Measurements from ENCODE around the gene SLAMF7. TPM values are rescaled to one million over a fixed set of nuclear protein-coding genes. Genes with fewer than 3 reads are reported as not detected.
A peak's percentile ranks its signal among the peaks of the same experiment; 100 is the strongest.

The SLAMF7 gene
- total RNA-seq, 1 experiment from 2014 or later, result 9.8 TPM

DNA sequence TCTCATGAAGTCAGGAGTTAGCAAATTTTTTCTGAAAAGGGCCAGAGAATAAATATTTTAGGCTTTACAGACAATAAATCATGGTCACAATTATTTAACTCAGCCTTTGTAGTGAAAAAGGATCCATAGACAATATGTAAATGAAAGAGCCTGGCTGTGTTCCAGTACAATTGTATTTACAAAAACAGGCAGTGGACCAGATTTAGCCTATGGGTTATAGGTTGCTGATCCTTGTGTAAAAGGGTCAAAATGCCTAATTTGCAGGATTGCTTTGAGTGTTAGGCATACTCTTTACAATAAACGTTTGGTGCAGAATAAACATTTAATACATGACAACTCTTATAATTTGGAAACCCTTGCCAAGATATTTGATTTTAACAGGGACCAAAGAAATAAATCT, 6.5 kb downstream of the SLAMF7 start:
- no peak for DNase-seq (ENCODE audit: low read depth)

DNA sequence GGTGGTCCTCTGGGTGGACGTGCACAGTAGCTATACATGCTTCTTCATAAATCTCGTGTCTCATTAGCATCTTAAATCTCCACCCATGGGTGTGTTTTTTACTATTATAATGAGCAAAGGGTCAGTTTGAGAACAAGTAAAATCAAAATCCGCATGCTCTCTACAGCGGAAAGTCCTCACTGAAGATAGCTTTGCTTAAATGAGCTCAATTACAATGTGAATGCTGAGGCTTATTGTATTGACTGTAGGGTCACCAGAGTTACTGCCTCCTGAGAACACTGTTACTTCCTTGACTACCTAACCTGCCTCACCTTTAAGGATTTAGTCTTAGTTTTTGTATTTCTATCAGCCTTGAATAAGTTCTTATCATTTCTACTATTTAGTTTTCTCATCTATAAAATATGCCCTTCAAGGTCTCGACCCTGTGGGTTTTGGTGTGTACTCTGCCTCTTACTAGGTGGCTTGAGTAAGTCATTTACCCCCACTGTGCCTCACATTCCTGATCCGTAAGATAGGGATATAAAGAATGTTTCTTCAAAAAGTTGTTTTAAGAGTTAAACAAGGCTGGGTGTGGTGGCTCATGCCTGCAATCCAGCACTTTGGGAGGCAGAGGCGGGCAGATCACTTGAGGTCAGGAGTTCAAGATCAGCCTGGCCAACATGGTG, 7.9 kb downstream of the SLAMF7 start:
- peak; percentile 38 for DNase-seq (ENCODE audit: low read depth)

DNA sequence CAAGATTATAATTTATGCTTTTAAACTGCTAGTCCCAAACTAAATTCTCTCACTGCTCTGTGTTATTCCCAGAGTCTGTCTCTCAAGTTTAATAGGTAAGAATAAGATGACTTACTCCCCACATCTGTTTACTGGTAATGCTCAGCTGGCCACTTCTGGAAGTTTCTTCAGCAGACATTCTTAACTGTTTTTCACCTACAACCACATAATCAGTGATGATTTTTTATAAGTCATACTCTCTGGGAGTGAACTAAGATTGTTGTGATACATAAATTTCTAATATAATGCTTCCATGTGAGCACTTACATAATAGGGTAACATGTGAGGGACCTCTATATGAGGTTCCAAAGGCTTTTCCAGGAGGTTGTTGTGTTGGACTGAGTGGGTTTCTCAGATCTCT, 8.7 kb downstream of the SLAMF7 start:
- DNase-seq (ENCODE audit: low read depth), result no peak

DNA sequence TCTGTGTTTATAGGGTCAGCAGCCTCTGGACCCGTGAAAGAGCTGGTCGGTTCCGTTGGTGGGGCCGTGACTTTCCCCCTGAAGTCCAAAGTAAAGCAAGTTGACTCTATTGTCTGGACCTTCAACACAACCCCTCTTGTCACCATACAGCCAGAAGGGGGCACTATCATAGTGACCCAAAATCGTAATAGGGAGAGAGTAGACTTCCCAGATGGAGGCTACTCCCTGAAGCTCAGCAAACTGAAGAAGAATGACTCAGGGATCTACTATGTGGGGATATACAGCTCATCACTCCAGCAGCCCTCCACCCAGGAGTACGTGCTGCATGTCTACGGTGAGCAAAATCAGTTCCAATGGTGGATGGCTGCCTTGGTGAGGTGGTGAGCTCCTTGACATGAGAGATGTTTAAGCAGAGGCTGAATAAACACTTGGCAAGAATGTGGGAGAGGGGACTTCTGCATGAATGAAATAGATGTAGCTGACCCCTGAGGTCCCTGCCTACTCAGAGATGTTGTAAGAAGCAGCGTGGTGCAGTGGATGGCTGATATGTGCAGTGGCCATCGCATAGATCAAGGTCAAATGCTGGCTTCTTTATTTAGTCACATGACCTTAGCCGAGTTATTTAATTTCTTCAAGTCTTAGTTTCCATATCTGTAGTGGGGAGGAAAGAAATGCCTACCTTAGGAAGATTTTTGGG, 9.3 kb downstream of the SLAMF7 start:
- peak; percentile 91 for DNase-seq (ENCODE audit: low read depth)

DNA sequence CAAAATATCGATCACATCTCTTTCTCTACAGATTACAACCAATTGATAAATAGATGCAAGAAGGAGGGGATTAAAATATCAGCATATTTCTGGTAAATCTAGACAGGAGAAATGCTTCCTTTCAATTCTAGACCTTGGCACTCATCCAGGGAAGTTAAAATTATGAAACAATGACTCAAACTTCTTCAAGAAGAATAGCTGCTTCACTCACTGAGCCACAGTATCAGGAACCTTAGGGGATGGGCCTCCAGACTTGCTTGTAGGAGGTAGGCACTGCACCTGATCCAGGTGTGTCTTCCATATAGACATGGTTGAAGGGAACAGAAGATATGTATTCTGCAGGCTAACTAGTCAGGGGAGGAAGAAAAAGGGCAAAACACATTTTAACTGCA, 9.8 kb downstream of the SLAMF7 start:
- peak; percentile 41 for DNase-seq (ENCODE audit: low read depth)

DNA sequence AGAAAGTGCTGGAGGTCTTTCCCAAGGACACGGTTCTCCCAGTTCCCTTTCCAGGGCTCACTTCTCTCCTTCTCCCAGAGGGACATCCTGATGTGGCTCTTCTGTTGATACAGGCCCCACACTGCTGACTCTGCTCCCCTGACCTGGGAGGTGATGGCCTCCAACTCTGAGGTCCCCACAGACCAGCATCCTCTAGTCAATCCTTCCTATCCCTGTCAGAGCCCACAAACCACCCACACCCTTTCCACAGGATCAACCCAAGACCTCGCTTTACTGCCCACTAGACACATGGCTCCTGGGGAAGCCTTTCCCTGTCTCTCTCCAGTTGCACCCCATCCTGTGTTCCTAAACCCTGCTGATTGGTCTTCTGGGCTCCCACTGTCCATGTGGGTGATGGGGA, 11.6 kb downstream of the SLAMF7 start:
- no peak for DNase-seq (ENCODE audit: low read depth)

DNA sequence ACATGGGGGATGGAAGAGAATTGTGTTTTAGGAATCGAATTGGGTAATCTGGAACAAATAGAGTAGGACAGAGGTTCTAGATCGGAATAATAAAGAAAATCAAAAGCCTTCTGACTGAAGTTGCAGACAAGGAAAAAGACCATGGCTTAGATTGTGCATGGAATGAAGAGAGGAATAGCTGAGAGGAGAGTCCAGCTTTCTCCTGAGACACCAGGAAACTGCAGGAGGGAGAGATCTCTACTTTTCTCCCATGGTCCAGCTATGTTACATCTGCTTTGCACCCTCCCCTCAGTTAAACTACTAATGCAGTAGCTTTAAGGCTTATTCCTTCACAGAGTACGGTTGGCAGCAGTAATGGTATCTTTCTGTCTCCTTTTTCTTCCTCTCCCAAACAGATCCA, 13.4 kb downstream of the SLAMF7 start:
- no peak for DNase-seq (ENCODE audit: low read depth)

DNA sequence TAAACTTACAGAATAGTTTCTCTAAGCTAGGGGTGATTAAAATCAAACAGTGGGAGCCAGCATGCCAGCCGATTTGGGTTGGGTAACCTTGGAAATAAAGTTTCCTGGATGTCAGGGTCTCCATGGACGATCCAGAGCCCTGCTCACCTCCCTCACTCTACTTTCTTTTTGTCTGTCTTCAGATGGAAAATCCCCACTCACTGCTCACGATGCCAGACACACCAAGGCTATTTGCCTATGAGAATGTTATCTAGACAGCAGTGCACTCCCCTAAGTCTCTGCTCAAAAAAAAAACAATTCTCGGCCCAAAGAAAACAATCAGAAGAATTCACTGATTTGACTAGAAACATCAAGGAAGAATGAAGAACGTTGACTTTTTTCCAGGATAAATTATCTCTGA, 13.9 kb downstream of the SLAMF7 start:
- DNase-seq (ENCODE audit: low read depth), result no peak

DNA sequence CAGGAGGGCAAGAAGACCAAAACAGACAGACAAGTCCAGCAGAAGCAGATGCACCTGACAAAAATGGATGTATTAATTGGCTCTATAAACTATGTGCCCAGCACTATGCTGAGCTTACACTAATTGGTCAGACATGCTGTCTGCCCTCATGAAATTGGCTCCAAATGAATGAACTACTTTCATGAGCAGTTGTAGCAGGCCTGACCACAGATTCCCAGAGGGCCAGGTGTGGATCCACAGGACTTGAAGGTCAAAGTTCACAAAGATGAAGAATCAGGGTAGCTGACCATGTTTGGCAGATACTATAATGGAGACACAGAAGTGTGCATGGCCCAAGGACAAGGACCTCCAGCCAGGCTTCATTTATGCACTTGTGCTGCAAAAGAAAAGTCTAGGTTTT, 14.5 kb downstream of the SLAMF7 start:
- no peak for DNase-seq (ENCODE audit: low read depth)

DNA sequence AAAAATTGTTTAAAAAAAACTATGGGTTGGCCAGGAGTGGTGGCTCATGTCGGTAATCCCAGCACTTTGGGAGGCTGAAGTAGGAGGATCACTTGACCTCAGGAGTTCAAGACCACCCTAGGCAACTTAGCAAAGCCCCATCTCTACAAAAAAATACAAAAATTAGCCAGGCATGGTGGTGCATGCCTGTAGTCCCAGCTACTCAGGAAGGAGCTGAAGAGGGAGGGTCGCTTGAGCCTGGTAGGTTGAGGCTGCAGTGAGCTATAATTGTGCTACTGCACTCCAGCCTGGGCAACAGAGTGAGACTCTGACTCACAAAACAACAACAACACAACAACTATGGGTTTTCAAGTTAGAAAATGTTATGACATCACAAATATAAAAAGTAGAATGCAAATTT, 16.4 kb downstream of the SLAMF7 start:
- DNase-seq (ENCODE audit: low read depth), result no peak

DNA sequence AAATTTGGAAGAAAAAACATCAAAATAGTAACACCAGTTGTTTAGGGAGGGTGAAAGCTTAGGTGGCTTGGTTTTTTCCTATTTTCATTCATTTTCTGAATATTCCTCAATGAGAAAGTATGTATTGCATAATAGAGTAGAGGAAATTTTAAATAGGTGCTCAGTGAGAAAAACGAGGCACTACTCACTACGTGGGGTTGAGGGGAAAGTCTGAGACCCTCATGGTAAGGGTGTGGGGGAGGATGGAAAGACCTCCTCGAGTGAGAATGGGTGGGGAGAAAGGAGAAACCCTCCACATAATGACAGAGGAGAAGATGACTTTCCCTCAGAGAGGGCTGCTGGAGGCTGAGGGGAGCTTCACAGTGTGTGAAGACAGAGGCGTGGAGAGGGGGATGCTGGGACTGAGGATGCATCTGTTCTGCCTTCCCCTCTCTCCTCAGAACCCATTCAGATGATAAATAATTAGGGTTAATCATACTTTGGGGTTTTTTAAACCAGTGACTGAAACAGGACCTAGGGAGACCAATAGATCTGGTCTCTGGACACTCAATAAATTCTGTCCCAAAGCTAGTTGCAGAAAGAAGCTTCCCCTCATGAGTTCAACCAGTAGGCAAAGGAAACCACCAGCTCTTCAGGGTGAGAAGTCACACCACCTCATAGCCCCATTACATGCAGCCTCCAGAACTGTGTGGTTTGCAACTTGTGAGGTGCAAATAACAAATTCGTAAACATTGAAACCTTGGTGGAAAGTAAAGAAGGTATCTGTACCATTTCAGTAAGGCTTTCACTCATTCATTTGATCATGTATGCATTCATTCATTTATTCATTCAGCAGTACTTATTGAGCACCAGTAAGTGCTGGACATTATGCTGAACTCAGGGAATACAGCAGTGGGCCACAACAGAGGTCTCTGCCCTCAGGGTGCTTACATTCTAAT, 17.1 kb downstream of the SLAMF7 start:
- DNase-seq (ENCODE audit: low read depth), result no peak

DNA sequence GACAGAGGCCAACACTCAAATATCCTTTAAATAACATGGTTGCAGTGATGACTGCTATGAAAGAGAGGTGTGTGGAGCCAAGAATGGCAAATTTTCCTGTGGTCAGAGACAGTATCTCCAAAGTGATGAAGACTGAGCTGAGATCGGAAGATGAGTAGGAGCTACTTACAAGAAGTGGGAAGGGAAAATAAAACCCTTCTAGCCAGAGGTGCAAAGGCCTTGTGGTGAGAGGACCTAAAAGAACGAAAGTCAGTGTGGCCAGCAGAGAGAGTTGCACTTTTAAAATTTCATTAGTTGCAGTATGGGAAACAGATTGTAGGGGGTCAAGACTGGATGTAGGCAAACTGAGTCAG, 17.8 kb downstream of the SLAMF7 start:
- DNase-seq (ENCODE audit: low read depth), result no peak

DNA sequence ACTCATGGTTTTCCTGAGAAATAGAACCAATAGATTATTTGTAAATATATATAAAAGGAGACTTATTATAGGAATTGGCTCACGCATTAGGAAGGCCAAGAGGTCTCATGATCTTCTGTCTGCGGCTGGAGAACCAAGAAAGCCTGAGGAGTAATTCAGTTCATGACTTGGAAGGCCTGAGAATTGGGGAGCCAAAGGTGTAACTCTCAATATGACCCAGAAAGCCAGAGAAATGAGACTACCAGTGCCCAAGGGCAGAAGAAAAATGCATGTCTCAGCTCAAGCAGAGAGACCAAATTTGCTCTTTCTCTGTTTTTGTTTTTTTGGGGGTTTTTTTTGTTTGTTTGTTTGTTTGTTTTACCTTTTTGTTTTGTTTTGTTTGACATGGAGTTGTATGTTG, 19.5 kb downstream of the SLAMF7 start:
- DNase-seq (ENCODE audit: low read depth), result no peak

DNA sequence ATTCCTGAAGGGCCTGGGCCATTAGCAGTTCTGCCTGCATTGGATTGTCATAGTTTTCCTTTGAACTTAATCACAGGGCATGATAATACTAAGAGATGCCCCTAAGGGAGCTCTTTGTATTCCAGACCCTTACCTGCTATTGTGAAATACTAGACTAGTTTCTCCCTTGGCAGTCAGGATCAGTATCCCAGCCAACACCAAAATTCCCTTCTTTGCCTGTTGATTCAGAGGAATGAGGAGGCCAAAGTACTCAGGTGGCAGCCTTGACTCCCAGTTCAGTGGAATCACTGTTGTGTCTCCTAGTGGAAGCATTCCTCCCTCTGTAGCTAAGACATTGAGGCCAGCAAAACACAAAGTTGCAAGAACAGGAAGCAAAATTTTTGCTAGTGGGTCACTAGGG, 20.7 kb downstream of the SLAMF7 start:
- DNase-seq (ENCODE audit: low read depth), result no peak

DNA sequence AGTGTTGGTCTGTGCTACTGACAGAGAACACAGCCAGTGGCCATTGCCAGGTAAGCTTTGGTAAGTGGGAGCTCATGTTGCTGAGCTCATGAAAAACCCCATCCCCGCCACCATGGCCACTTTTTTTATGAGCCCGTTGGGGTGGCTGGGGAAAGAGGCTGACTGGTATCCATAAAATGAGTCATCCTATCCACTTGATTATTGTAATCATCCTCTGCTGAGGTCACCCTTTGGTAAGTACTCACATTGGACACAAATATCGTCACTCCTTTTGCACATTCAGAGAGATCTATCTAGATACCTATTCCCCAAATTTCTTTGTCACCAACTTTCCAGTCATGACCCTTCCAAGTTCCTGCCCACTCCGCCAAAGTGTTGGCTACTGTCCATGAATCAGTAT, 22.0 kb downstream of the SLAMF7 start:
- peak; percentile 34 for DNase-seq (ENCODE audit: low read depth)

DNA sequence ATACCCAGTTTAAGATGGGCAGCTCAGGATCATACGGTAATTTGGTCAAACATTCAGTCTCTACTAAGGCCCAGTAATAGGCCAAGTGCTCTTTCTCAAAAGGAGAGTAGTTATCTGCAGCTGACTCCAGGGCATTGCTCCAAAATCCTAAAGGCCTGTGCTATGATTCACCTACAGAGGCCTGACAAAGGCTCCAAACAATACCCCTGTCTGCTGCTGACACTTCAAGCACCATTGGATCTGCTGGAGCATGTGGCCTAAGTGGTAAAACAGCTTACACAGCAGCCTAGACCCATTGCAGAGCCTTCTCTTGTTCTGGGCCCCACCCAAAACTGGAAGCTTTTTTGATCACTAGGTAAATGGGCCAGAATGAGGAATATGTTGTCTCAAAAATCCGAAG, 22.8 kb downstream of the SLAMF7 start:
- peak; percentile 75 for DNase-seq (ENCODE audit: low read depth)

DNA sequence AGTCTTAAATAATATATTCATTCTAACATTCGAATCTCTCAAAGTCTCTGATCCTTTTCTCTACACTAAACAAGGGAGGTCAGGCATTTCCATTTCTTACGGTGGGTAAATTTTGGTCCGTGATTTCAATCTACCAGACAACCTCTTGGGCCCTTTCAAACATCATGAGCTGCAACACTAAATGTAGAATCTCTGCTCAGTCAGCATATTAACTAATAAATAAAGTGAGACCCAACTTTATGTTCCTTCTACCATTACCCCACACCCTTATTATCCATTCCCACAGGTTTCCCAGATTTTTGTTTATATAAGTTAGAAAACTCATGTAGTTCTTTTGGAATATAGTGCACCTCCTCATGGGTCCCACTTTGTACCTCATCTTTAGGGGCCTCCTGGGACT, 24.9 kb downstream of the SLAMF7 start:
- no peak for DNase-seq (ENCODE audit: low read depth)

DNA sequence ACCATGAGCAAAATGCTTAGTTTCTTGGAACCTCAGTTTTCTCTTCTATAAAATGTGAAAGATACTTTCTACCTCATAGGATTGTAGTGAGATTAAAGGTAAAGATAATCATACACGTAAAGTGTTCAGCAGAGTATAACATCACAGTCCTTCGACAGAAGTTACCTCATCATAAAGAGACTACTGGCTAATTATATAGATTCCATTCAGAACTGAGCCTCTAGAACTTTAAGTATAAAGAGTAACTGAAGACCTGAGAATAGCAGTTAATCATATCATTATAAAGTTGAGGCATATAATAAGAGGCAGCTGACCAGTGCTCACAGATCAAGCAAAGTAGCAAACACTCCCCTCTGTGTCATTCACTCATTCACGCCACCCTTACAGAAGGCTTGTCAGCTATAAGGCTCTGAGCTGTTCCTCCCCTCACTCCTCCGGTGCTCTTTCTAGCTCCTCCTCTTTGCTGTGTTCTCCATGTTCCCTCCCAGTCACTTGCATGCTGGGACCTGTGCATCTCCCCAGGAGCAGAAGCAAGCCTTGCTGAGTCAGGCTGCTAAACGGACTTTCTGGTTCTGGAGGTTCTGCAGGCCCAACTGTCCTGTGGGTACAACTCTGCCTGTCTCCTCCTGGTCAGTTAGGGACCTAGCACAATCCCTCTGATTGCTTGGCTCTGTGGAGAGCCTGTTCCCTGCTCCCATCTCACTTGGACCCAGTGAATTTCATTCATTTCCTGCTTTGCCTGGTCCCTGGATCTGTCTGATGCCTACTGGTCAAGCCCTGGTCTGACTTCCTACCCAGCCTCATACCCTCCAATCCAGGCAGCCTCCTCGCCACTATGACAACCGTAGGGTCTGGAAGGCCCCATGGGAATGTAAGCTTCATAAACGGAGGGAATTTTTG, 28.6 kb downstream of the SLAMF7 start:
- peak; percentile 66 for DNase-seq (ENCODE audit: low read depth)

DNA sequence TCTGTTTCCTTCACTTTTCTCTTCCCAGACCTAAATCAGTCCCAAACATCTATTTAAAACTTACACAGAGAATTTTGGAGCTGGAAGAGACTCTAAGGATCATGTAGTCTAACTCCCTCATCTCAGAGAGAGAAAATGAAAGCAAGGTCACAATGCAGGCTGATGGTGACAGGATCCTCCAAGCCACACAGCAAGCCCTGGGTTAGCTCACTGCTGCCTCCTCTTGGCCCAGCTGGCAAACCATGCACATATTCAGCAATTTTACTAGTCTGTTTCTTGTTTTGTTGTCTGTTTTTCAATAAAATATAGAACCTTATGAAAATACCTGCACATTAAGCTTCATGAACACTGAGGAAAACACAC, 29.2 kb downstream of the SLAMF7 start:
- peak; percentile 71 for DNase-seq (ENCODE audit: low read depth)

DNA sequence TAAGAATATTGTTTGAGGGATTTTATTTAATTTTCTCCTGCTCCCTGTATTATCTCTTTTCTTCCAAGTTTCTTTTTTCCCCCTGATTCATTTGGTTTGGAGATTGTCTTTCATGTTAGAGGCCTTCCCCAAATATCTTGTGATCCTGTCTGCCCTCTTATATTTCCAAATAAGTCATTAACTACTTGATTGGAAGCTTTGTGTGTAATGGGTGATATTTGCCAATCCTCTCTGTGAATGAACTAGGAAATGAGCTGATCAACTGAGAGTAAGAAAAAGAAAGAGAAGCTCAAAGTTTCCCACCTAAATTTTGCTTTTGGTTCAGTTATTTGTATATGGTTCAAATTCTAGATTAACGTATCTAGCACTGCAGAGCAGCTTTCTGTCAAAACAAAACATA, 33.3 kb downstream of the SLAMF7 start:
- DNase-seq (ENCODE audit: low read depth), result no peak

DNA sequence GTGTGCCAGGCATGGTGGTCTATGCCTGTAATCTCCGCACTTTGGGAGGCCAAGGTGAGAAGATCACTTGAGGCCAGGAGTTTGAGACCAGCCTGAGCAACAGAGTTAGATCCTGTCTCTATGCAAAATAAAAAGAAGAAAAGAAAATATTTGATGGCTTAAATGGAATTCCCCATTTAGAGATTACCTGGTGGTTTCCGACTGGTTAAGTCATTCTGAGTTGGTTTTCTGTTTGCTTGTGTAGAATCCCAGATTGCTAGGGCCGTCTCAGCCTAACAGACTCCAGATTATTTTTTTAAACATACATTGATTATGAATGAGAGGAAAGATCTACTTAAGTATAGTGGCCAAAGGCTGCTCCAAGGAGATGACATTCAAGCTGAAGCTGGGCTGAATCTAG, 34.0 kb downstream of the SLAMF7 start:
- no peak for DNase-seq (ENCODE audit: low read depth)
